HepG2 (cell line): ENCODE measurements around the gene MADCAM1. TPM values are rescaled to one million over a fixed set of nuclear protein-coding genes. Genes with fewer than 3 reads are reported as not detected.

ENCODE experiments used
- AGO2 ChIP-seq: fragments of 200-400 bp; formaldehyde crosslinking; optimal IDR thresholded peaks from 2 replicates; pipeline ENCODE3; 2017; ENCODE audit warnings: mild to moderate bottlenecking, low read depth, low read length, moderate library complexity
- ETV6 ChIP-seq: sonication (generic); formaldehyde crosslinking; conservative IDR thresholded peaks from 2 replicates; pipeline ENCODE4 v1.4.0; 2020; ENCODE audit warnings: missing genetic modification reagents
- GTF3A ChIP-seq: sonication (generic); formaldehyde crosslinking; conservative IDR thresholded peaks from 2 replicates; pipeline ENCODE4 v1.4.0; 2020; ENCODE audit warnings: mild to moderate bottlenecking, missing genetic modification reagents
- HMGA1 ChIP-seq: sonication (generic); formaldehyde crosslinking; conservative IDR thresholded peaks from 2 replicates; pipeline ENCODE4 v1.4.0; 2020; ENCODE audit warnings: missing genetic modification reagents
- IRX3 ChIP-seq: sonication (generic); formaldehyde crosslinking; IDR thresholded peaks from 2 replicates; pipeline ENCODE4 v1.8.1; 2023; ENCODE audit warnings: mild to moderate bottlenecking, low read depth, missing genetic modification reagents, borderline replicate concordance
- KDM4B ChIP-seq: sonication (generic); formaldehyde crosslinking; IDR thresholded peaks from 2 replicates; pipeline ENCODE4 v1.4.0; 2020; ENCODE audit warnings: missing genetic modification reagents
- NCOA2 ChIP-seq: sonication (generic); formaldehyde crosslinking; IDR thresholded peaks from 2 replicates; pipeline ENCODE4 v1.8.0; 2022; ENCODE audit warnings: inconsistent platforms
- NONO ChIP-seq, 2 experiments: fragments of 450-650 bp in 1 of 2; sonication (generic) in 1 of 2; formaldehyde crosslinking in 1 of 2; IDR thresholded peaks in 1 of 2; conservative IDR thresholded peaks in 1 of 2; 2 replicates each; pipeline versions ENCODE4 v1.6.1 to v1.8.0; 2017 to 2022; ENCODE audit warnings: mild to moderate bottlenecking in 1 of 2, missing genetic modification reagents in 1 of 2, moderate library complexity in 1 of 2
- RFXANK ChIP-seq: IDR thresholded peaks from 2 replicates; pipeline ENCODE4 v1.6.1; 2016
- SRY ChIP-seq: sonication (generic); formaldehyde crosslinking; IDR thresholded peaks from 2 replicates; pipeline ENCODE4 v1.8.0; 2022; ENCODE audit warnings: mild to moderate bottlenecking, missing genetic modification reagents
- TBL1XR1 ChIP-seq: fragments of 150-350 bp; IDR thresholded peaks from 2 replicates; pipeline ENCODE4 v1.6.1; 2014; ENCODE audit warnings: borderline replicate concordance, low read length; ENCODE audit not compliant: partially characterized antibody
- TGIF2 ChIP-seq: IDR thresholded peaks from 2 replicates; pipeline ENCODE4 v1.6.1; 2016; ENCODE audit warnings: control low read depth, missing compliant biosample characterization
- TP53 ChIP-seq: sonication (generic); formaldehyde crosslinking; conservative IDR thresholded peaks from 2 replicates; pipeline ENCODE4 v1.4.0; 2020; ENCODE audit warnings: missing genetic modification reagents
- ZNF383 ChIP-seq: sonication (generic); formaldehyde crosslinking; IDR thresholded peaks from 2 replicates; pipeline ENCODE4 v1.4.0; 2020; ENCODE audit warnings: missing genetic modification reagents, mild to moderate bottlenecking, borderline replicate concordance
- ZNF468 ChIP-seq: sonication (generic); formaldehyde crosslinking; IDR thresholded peaks from 2 replicates; pipeline ENCODE4 v1.8.0; 2022; ENCODE audit warnings: mild to moderate bottlenecking, moderate library complexity, missing genetic modification reagents
- ZNF781 ChIP-seq: sonication (generic); formaldehyde crosslinking; IDR thresholded peaks from 2 replicates; pipeline ENCODE4 v1.5.1; 2020; ENCODE audit warnings: borderline replicate concordance, mild to moderate bottlenecking, missing genetic modification reagents; ENCODE audit errors: not compliant biosample characterization
- polyA plus RNA-seq, 8 experiments: library from polyadenylated mRNA; depleted of rRNA in 3 of 8; stranded (reverse) in 7 of 8; unstranded in 1 of 8; fragments of >200 nt; fragmentation: Illumina TruSeq in 4 of 8; extraction: Trizol in 4 of 8; gene quantifications; 2 replicates each; pipeline versions ENCODE4 v1.2.1 to v1.2.3, GENCODE V29; 2011 to 2016; ENCODE audit warnings: low read depth in 4 of 8, missing spikeins in 1 of 8, mixed read lengths in 1 of 8; ENCODE audit not compliant: insufficient read depth in 1 of 8
- total RNA-seq, 5 experiments: library from RNA; depleted of rRNA; stranded (reverse); fragments of >200 nt; fragmentation: Illumina TruSeq; extraction: Trizol; gene quantifications; 2 replicates each; pipeline ENCODE4 v1.2.3, GENCODE V29; 2016; ENCODE audit warnings: low read depth in 1 of 5
- TF ChIP-seq, protein P1 (sequence below): sonication (generic); formaldehyde crosslinking; IDR thresholded peaks from 2 replicates; pipeline ENCODE4 v1.4.0; 2020; ENCODE audit warnings: mild to moderate bottlenecking, missing genetic modification reagents, borderline replicate concordance
- TF ChIP-seq, protein P2 (sequence below): sonication (generic); formaldehyde crosslinking; IDR thresholded peaks from 2 replicates; pipeline ENCODE4 v1.5.1; 2020; ENCODE audit warnings: mild to moderate bottlenecking, missing genetic modification reagents, moderate library complexity

MADCAM1 gene
- total and polyA plus RNA-seq, 2 of the 13 experiments (the other 11 are each of a cell fraction or from before 2014, with no cell fraction given) = 0.29 to 0.33 TPM

DNA sequence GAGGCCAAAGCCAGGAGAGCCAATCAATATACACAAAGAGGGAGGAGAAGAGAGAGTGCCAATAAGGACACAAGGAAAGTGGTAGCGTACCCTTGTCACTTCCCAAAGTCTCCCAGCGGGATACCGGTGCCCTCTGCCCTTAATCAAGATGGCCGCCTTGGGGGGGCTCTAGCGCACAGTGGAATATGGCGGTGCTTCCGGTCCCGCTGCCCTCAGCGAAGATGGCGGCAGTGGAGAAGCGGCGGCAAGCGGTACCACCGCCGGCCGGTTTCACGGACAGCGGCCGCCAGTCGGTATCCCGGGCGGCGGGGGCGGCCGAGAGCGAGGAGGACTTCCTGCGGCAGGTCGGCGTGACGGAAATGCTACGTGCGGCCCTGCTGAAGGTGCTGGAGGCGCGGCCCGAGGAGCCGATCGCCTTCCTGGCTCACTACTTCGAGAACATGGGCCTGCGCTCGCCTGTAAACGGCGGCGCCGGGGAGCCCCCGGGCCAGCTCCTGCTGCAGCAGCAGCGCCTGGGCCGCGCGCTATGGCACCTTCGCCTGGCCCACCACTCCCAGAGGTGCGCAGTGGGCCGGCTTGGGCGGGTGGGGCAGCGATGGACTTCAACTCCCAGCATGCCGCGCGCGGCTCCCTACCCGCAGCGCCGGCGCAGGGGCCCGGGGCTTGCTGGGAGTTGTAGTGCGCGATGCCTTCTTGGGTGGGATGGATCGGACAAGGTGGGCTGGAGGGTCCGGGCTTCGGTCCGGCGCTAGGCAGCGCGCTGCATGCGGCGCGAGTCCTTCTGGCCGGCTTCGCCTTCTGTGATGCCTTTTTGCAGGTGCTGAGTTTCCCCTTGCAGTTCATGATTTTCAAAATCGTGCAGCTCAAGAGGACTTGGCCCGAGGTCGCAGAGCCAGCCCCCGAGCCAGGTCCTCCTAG, 11.3 kb downstream of the MADCAM1 start, which contains the start of gene TPGS1 (continued):
- TF ChIP-seq TP53 (CRISPR knock-in tag) (peak; percentile 66; the same call in 1 of the 2 replicates), NCOA2 (CRISPR knock-in tag) (no peak), ETV6 (CRISPR knock-in tag) (peak; percentile 34; the same call in 1 of the 2 replicates), IRX3 (CRISPR knock-in tag) (no peak; the same call in 1 of the 2 replicates), HMGA1 (CRISPR knock-in tag) (no peak), ZNF781 (no peak), TBL1XR1 (no peak), KDM4B (no peak), ZNF383 (CRISPR knock-in tag) (no peak), SRY (CRISPR knock-in tag) (peak; percentile 65; the same call in 1 of the 2 replicates), RFXANK (CRISPR knock-in tag) (no peak), TGIF2 (CRISPR knock-in tag) (no peak), NONO (IDR thresholded peaks at IDR 0.05) (no peak), NONO (CRISPR knock-in tag; conservative IDR thresholded peaks at IDR 0.05) (no peak; the same call in 1 of the 2 replicates), ZNF468 (CRISPR knock-in tag) (no peak), GTF3A (CRISPR knock-in tag) (no peak), AGO2 (no peak)
- TF ChIP-seq, protein P1, sequence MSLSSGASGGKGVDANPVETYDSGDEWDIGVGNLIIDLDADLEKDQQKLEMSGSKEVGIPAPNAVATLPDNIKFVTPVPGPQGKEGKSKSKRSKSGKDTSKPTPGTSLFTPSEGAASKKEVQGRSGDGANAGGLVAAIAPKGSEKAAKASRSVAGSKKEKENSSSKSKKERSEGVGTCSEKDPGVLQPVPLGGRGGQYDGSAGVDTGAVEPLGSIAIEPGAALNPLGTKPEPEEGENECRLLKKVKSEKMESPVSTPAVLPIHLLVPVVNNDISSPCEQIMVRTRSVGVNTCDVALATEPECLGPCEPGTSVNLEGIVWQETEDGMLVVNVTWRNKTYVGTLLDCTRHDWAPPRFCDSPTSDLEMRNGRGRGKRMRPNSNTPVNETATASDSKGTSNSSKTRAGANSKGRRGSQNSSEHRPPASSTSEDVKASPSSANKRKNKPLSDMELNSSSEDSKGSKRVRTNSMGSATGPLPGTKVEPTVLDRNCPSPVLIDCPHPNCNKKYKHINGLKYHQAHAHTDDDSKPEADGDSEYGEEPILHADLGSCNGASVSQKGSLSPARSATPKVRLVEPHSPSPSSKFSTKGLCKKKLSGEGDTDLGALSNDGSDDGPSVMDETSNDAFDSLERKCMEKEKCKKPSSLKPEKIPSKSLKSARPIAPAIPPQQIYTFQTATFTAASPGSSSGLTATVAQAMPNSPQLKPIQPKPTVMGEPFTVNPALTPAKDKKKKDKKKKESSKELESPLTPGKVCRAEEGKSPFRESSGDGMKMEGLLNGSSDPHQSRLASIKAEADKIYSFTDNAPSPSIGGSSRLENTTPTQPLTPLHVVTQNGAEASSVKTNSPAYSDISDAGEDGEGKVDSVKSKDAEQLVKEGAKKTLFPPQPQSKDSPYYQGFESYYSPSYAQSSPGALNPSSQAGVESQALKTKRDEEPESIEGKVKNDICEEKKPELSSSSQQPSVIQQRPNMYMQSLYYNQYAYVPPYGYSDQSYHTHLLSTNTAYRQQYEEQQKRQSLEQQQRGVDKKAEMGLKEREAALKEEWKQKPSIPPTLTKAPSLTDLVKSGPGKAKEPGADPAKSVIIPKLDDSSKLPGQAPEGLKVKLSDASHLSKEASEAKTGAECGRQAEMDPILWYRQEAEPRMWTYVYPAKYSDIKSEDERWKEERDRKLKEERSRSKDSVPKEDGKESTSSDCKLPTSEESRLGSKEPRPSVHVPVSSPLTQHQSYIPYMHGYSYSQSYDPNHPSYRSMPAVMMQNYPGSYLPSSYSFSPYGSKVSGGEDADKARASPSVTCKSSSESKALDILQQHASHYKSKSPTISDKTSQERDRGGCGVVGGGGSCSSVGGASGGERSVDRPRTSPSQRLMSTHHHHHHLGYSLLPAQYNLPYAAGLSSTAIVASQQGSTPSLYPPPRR (CRISPR knock-in tag) = no peak
- TF ChIP-seq, protein P2, sequence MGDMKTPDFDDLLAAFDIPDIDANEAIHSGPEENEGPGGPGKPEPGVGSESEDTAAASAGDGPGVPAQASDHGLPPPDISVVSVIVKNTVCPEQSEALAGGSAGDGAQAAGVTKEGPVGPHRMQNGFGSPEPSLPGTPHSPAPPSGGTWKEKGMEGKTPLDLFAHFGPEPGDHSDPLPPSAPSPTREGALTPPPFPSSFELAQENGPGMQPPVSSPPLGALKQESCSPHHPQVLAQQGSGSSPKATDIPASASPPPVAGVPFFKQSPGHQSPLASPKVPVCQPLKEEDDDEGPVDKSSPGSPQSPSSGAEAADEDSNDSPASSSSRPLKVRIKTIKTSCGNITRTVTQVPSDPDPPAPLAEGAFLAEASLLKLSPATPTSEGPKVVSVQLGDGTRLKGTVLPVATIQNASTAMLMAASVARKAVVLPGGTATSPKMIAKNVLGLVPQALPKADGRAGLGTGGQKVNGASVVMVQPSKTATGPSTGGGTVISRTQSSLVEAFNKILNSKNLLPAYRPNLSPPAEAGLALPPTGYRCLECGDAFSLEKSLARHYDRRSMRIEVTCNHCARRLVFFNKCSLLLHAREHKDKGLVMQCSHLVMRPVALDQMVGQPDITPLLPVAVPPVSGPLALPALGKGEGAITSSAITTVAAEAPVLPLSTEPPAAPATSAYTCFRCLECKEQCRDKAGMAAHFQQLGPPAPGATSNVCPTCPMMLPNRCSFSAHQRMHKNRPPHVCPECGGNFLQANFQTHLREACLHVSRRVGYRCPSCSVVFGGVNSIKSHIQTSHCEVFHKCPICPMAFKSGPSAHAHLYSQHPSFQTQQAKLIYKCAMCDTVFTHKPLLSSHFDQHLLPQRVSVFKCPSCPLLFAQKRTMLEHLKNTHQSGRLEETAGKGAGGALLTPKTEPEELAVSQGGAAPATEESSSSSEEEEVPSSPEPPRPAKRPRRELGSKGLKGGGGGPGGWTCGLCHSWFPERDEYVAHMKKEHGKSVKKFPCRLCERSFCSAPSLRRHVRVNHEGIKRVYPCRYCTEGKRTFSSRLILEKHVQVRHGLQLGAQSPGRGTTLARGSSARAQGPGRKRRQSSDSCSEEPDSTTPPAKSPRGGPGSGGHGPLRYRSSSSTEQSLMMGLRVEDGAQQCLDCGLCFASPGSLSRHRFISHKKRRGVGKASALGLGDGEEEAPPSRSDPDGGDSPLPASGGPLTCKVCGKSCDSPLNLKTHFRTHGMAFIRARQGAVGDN (CRISPR knock-in tag) = peak; percentile 51
